K562 (cell line): ENCODE results near the gene CIART.

ENCODE experiments used
- ATF1 ChIP-seq, 2 experiments: fragments of 450-650 bp in 1 of 2; IDR thresholded peaks; 2 replicates each; pipeline ENCODE4 v1.6.1; 2016; ENCODE audit warnings: missing compliant biosample characterization in 1 of 2, missing genetic modification characterization in 1 of 2
- FOXP1 ChIP-seq: sonication (generic); formaldehyde crosslinking; IDR thresholded peaks from 2 replicates; pipeline ENCODE4 v1.8.0; 2022; ENCODE audit warnings: mild to moderate bottlenecking, missing genetic modification reagents
- KDM4B ChIP-seq, 2 experiments: fragments of 450-650 bp in 1 of 2; sonication (generic) in 1 of 2; IDR thresholded peaks; 2 replicates each; pipeline ENCODE4 v1.6.1; 2016 to 2017; ENCODE audit warnings: borderline replicate concordance in 2 of 2, antibody characterized with exemption in 1 of 2, low read depth in 1 of 2, mild to moderate bottlenecking in 1 of 2
- MTA1 ChIP-seq: fragments of 450-650 bp; IDR thresholded peaks from 2 replicates; pipeline ENCODE4 v1.6.1; 2017; ENCODE audit warnings: borderline replicate concordance
- POLR2A ChIP-seq: fragments of 450-650 bp; conservative IDR thresholded peaks from 2 replicates; pipeline ENCODE4 v1.6.1; 2016
- RBBP5 ChIP-seq: fragments of 200-600 bp; sonication (generic); IDR thresholded peaks from 2 replicates; pipeline ENCODE4 v1.6.1; 2012; ENCODE audit warnings: borderline replicate concordance, mild to moderate bottlenecking, low read length, control low read depth, inconsistent platforms; ENCODE audit not compliant: insufficient read depth, poor library complexity, severe bottlenecking
- ZFP36 ChIP-seq: fragments of 150-350 bp; IDR thresholded peaks from 2 replicates; pipeline ENCODE4 v1.6.1; 2018; ENCODE audit warnings: low read length, low read depth; ENCODE audit not compliant: partially characterized antibody
- TF ChIP-seq, protein P1 (sequence below), 3 experiments: IDR thresholded peaks in 2 of 3; conservative IDR thresholded peaks in 1 of 3; 2 replicates each; pipeline ENCODE4 v1.5.1; 2011 to 2012; ENCODE audit warnings: low read length in 3 of 3, mild to moderate bottlenecking in 3 of 3, control low read depth in 2 of 3, improper control_type of control experiment in 1 of 3, inconsistent platforms in 1 of 3, low read depth in 1 of 3, mixed read lengths in 1 of 3, moderate library complexity in 1 of 3; ENCODE audit not compliant: insufficient read depth in 2 of 3
- TF ChIP-seq, protein P2 (sequence below), 2 experiments: fragments of 200-800 bp in 1 of 2; sonication (Bioruptor generic) in 1 of 2; sonication (generic) in 1 of 2; formaldehyde crosslinking in 1 of 2; IDR thresholded peaks in 1 of 2; conservative IDR thresholded peaks in 1 of 2; 2 replicates each; pipeline versions ENCODE4 v1.5.0 to v1.6.1; 2016 to 2020; ENCODE audit warnings: missing compliant biosample characterization in 1 of 2, missing genetic modification characterization in 1 of 2, missing genetic modification reagents in 1 of 2
- TF ChIP-seq, protein P3 (sequence below): fragments of 450-650 bp; conservative IDR thresholded peaks from 2 replicates; pipeline ENCODE4 v1.6.1; 2016; ENCODE audit warnings: missing genetic modification characterization, low read depth, mild to moderate bottlenecking, missing compliant biosample characterization, moderate library complexity
- TF ChIP-seq, protein P4 (sequence below), 3 experiments: fragments of 200-800 bp in 1 of 3; fragments of 250-450 bp in 1 of 3; fragments of 450-650 bp in 1 of 3; sonication (Bioruptor Pico) in 1 of 3; sonication (Bioruptor generic) in 1 of 3; formaldehyde crosslinking in 1 of 3; IDR thresholded peaks; 2 replicates each; pipeline versions ENCODE4 v1.6.1 to v1.8.0; 2016 to 2022; ENCODE audit warnings: mild to moderate bottlenecking in 2 of 3, missing genetic modification characterization in 2 of 3, missing compliant biosample characterization in 1 of 3, moderate library complexity in 1 of 3
- TF ChIP-seq, protein P5 (sequence below): fragments of 250-450 bp; sonication (Bioruptor Pico); IDR thresholded peaks from 2 replicates; pipeline ENCODE4 v1.5.0; 2020; ENCODE audit warnings: mild to moderate bottlenecking, borderline replicate concordance
- TF ChIP-seq, protein P6 (sequence below): fragments of 250-450 bp; sonication (Bioruptor Pico); IDR thresholded peaks from 2 replicates; pipeline ENCODE4 v1.8.0; 2022; ENCODE audit warnings: moderate library complexity, mild to moderate bottlenecking, inconsistent platforms
- TF ChIP-seq, protein P7 (sequence below): sonication (generic); formaldehyde crosslinking; IDR thresholded peaks from 2 replicates; pipeline ENCODE4 v1.8.1; 2023; ENCODE audit warnings: mild to moderate bottlenecking, missing genetic modification reagents

DNA sequence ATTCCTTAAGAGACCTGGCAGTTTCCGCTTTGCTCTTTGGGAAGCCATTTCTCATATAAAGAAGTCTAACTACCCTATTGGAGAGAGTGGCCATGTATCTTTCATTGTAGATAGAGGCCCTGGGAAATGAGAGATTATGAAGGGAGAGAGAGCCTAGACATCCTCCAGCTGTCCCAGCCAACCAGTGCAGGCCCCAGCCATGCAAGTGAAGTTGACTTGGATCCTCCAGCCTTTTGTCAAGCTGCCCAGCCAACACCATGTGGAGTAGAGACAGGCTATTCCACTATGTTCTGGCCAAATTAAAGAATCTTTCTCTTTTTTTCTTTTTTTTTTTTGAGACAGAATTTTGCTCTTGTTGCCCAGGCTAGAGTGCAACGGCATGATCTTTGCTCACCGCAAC, 39.4 kb upstream of the CIART start:
- TF ChIP-seq, protein P1, sequence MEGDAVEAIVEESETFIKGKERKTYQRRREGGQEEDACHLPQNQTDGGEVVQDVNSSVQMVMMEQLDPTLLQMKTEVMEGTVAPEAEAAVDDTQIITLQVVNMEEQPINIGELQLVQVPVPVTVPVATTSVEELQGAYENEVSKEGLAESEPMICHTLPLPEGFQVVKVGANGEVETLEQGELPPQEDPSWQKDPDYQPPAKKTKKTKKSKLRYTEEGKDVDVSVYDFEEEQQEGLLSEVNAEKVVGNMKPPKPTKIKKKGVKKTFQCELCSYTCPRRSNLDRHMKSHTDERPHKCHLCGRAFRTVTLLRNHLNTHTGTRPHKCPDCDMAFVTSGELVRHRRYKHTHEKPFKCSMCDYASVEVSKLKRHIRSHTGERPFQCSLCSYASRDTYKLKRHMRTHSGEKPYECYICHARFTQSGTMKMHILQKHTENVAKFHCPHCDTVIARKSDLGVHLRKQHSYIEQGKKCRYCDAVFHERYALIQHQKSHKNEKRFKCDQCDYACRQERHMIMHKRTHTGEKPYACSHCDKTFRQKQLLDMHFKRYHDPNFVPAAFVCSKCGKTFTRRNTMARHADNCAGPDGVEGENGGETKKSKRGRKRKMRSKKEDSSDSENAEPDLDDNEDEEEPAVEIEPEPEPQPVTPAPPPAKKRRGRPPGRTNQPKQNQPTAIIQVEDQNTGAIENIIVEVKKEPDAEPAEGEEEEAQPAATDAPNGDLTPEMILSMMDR (IDR thresholded peaks at IDR 0.05 in 2 of 3, conservative IDR thresholded peaks at IDR 0.05 in 1 of 3; ENCODE audit: insufficient read depth in 2 of 3, low read depth in 1 of 3, low read length in 3 of 3), result no peak
- TF ChIP-seq, protein P2, sequence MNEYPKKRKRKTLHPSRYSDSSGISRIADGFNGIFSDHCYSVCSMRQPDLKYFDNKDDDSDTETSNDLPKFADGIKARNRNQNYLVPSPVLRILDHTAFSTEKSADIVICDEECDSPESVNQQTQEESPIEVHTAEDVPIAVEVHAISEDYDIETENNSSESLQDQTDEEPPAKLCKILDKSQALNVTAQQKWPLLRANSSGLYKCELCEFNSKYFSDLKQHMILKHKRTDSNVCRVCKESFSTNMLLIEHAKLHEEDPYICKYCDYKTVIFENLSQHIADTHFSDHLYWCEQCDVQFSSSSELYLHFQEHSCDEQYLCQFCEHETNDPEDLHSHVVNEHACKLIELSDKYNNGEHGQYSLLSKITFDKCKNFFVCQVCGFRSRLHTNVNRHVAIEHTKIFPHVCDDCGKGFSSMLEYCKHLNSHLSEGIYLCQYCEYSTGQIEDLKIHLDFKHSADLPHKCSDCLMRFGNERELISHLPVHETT (CRISPR knock-in tag; conservative IDR thresholded peaks at IDR 0.05 in 1 of 2, IDR thresholded peaks at IDR 0.05 in 1 of 2), result no peak
- TF ChIP-seq, protein P3, sequence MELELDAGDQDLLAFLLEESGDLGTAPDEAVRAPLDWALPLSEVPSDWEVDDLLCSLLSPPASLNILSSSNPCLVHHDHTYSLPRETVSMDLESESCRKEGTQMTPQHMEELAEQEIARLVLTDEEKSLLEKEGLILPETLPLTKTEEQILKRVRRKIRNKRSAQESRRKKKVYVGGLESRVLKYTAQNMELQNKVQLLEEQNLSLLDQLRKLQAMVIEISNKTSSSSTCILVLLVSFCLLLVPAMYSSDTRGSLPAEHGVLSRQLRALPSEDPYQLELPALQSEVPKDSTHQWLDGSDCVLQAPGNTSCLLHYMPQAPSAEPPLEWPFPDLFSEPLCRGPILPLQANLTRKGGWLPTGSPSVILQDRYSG (tag), result no peak
- TF ChIP-seq, protein P4, sequence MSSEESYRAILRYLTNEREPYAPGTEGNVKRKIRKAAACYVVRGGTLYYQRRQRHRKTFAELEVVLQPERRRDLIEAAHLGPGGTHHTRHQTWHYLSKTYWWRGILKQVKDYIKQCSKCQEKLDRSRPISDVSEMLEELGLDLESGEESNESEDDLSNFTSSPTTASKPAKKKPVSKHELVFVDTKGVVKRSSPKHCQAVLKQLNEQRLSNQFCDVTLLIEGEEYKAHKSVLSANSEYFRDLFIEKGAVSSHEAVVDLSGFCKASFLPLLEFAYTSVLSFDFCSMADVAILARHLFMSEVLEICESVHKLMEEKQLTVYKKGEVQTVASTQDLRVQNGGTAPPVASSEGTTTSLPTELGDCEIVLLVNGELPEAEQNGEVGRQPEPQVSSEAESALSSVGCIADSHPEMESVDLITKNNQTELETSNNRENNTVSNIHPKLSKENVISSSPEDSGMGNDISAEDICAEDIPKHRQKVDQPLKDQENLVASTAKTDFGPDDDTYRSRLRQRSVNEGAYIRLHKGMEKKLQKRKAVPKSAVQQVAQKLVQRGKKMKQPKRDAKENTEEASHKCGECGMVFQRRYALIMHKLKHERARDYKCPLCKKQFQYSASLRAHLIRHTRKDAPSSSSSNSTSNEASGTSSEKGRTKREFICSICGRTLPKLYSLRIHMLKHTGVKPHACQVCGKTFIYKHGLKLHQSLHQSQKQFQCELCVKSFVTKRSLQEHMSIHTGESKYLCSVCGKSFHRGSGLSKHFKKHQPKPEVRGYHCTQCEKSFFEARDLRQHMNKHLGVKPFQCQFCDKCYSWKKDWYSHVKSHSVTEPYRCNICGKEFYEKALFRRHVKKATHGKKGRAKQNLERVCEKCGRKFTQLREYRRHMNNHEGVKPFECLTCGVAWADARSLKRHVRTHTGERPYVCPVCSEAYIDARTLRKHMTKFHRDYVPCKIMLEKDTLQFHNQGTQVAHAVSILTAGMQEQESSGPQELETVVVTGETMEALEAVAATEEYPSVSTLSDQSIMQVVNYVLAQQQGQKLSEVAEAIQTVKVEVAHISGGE (CRISPR knock-in tag; IDR thresholded peaks at IDR 0.05), result no peak
- TF ChIP-seq POLR2A (no peak), MTA1 (no peak), KDM4B (IDR thresholded peaks at IDR 0.05; ENCODE audit: borderline replicate concordance in 2 of 2, low read depth in 1 of 2) (no peak), FOXP1 (no peak), RBBP5 (no peak), ATF1 (CRISPR knock-in tag; IDR thresholded peaks at IDR 0.05) (no peak), ATF1 (tag; IDR thresholded peaks at IDR 0.05) (no peak), ZFP36 (no peak)
- TF ChIP-seq, protein P5, sequence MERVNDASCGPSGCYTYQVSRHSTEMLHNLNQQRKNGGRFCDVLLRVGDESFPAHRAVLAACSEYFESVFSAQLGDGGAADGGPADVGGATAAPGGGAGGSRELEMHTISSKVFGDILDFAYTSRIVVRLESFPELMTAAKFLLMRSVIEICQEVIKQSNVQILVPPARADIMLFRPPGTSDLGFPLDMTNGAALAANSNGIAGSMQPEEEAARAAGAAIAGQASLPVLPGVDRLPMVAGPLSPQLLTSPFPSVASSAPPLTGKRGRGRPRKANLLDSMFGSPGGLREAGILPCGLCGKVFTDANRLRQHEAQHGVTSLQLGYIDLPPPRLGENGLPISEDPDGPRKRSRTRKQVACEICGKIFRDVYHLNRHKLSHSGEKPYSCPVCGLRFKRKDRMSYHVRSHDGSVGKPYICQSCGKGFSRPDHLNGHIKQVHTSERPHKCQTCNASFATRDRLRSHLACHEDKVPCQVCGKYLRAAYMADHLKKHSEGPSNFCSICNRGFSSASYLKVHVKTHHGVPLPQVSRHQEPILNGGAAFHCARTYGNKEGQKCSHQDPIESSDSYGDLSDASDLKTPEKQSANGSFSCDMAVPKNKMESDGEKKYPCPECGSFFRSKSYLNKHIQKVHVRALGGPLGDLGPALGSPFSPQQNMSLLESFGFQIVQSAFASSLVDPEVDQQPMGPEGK, result no peak
- TF ChIP-seq, protein P6, sequence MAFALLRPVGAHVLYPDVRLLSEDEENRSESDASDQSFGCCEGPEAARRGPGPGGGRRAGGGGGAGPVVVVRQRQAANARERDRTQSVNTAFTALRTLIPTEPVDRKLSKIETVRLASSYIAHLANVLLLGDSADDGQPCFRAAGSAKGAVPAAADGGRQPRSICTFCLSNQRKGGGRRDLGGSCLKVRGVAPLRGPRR (CRISPR knock-in tag), result no peak
- TF ChIP-seq, protein P7, sequence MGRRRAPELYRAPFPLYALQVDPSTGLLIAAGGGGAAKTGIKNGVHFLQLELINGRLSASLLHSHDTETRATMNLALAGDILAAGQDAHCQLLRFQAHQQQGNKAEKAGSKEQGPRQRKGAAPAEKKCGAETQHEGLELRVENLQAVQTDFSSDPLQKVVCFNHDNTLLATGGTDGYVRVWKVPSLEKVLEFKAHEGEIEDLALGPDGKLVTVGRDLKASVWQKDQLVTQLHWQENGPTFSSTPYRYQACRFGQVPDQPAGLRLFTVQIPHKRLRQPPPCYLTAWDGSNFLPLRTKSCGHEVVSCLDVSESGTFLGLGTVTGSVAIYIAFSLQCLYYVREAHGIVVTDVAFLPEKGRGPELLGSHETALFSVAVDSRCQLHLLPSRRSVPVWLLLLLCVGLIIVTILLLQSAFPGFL (CRISPR knock-in tag), result no peak
